NOMO-1 treated with DMSO at 0.1 percent for 48 hours (cell line): Measurements from ENCODE around the gene DOCK4.

Experiments used
- DNase-seq: peaks from one replicate; lab custom pipeline; 2025; ENCODE audit not compliant: unreplicated experiment; lab: John Stamatoyannopoulos, UW

Gene DOCK4

DNA sequence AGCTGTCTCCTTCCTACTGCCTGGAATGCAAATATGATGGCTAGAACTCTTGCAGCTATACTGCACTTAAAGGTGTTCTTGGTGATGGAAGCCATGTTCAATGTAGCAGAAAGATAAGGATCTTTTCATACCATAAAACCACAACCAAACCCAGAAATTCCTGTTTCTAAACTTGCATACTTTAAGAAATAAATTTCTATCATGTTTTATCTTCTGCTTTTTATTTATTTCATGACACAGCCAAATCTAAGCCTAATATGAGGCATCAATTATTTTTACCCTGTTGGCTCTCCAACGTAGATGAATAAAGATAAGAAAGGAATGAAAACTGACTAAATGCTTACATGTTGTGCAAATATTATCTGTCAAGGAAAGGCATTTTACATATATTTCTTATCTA lies 224.1 kb downstream of the DOCK4 start:
- no peak for DNase-seq

DNA sequence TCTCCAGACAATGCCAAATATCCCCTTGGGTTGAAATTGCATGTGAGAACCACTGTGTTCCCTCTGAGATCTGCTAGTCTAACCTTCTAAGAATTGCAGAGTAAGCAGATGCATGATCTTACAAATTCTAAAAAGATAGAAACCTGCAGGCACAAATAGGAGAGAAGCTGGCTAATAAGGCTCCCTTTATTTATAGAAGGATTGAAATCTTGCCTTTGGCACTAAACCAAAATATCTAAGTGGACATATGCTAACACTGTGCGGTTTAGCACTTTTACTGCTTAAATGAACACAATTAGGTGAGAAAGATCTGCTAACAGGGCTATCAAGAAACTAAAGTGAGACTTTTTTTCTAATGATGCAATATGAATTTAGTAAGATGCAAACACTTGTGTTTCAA lies 225.5 kb downstream of the DOCK4 start:
- DNase-seq, result no peak

DNA sequence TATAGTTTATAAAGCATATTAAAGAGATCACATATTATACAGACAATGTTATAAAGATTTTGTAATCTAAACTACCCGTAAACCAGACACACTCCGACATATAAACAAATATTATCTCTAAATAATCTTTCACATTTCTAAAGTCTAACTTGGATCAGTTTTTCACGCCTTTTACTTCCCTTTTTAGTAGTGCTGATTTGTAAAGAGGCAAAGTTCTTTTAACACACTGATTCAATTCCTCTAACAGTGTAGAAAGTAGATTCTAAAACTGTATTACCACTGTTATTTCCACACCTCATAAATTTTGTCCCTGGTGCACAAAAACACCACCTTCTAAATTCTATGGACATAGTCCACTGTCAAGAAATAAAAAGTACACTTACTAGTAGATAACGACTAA lies 230.9 kb downstream of the DOCK4 start:
- peak; percentile 39 for DNase-seq

DNA sequence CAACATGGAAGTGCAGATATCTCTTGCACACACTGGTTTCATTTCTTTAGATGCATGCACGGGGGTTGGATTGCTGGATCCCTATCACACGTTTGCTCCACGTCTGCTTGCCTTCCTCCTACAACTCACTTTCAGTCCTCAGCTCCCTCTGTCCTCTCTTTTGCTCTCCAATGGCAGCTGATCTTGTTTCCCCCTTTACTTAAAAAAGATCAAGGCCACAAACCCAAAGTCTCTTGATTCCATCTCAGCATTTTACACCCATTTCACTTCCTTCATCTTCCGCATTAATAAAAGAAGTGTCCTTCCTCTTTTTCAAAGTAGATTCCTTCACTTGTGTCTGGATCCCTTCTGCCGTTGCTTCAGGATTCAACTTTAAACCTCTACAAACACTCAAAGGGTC lies 245.2 kb downstream of the DOCK4 start:
- no peak for DNase-seq

DNA sequence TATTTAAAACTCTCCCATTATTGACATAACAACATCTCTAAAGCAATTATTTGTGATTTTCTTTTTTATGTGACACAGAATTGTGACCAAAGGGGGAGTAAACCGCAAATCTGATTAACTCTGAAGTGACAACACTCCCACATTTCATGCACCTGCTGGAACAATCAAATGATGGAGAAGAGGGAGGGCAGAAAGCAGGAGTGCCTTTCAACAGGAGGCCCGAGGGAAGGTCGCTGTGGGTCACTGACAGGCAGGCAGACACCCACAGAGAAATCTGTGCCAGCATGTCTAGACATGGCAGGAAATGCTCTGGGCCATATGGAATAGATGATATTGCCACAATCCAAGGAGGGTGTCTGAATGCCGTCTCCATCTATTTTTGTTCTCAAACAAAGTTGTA lies 247.3 kb downstream of the DOCK4 start:
- no peak for DNase-seq

DNA sequence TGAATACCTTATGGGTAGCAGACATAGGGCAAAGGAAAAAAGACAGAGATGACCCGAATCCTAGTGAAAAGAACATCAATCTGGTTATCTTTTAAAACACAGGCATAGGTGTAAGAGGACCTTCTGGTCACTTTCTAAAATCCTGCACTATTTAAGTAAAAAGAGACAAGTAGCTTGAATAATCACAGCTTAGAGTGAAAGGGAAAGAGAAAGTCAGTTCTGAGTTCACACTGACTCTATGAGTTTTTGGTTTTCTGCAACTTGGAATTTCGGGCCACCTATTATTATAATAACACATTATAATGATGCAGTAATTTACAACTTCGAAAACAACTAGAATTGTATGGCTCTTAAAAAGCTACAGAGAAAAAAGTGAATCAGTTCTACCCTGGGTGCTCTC lies 247.8 kb downstream of the DOCK4 start:
- DNase-seq, result no peak

DNA sequence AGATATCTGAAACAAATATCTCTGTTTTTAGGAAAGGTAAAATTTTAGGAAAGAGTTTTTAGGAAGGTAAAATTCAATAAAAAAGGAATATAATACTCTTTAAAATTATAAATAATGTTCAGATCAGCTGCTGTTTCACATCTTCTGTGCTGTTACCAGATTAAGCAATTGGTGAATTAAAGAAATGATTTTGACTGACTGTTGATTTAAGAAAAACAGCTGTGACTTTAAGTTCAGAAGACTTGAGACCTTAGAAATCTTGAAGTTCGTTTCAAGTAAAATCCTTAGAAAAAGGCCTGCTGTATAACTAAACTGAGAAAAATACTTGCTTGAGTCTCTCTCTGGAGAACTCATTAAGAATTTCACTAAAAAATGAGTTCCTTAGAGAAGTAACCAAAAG lies 250.6 kb downstream of the DOCK4 start:
- no peak for DNase-seq

DNA sequence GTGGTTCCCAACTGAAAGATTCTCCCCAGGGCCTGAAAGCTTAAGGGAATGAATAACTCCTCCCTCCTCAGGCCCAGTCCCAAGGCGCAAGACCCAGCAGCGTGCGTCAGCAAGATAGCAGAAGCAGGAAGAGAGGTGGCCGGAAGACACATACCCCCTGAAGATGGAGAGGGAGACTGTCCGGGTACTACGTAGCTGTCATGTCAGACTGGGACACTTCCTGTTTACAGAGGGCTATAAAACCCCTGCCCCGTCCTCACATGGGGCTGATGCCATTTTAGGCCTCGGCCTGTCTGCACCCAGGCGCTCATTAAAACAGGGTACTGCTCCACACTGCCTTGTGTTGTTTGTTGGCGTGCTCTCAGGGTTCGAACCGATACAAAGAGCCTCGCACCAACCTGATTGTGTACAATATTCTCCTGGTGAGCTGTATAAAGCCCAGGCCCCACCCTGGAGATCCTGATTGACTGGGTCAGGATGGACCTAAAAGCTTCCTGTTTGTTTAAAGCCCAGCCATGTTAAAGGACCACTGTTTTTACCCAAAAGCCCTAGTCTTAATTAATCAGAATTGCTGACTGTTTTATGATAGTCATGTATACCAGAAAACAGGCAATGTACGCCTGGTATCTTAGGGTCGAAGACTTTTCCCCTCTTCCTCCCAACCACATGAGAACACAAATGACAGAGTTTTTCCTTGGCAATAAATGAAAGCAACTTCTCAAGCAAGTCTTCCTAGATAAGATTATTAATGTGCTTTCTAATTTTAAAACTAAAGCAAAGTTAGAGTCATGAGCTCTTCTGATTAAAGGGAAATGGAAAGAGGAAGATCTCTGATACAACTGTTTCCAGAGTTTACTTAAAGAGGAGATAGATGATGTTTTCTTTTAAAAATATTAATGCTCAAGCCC lies 251.5 kb downstream of the DOCK4 start:
- DNase-seq, result no peak

DNA sequence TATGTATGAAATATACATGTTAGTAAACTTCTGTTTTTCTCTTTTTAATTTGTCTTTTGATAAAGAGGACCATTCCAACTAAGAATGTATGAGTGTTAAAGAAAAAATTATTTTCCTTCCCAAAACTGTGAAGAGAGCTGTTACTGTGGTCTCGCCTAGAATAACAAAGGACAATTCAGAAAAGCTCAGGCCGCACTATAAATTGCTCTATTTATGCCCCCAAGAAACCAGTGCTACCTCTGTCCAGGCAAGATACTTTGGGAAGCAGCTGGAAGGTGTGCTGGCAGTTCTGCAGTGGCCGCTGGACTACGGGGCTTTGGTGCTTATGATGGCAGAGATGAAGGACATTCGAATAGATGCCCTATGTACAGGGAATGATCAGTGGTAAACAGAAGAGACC lies 252.1 kb downstream of the DOCK4 start:
- DNase-seq, result no peak

DNA sequence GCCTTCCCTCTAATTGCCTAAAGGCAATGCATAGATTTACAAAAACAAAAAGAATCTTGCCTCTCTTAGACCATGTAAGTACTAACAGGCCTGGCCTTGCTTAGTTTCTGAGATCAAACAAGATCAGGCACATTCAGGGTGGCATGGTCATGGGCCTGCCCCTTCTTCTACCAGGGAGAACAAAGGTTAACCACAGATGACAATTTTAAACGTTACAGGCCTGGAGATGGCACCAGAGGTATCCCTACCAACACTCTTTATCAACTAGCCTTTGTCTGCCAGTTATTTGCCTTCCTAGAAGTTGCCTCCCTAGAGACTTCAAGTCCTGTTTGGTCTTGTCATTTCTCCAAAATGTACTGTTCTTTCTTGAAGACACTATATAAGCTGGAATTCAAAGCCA lies 252.6 kb downstream of the DOCK4 start:
- DNase-seq, result peak; percentile 12

DNA sequence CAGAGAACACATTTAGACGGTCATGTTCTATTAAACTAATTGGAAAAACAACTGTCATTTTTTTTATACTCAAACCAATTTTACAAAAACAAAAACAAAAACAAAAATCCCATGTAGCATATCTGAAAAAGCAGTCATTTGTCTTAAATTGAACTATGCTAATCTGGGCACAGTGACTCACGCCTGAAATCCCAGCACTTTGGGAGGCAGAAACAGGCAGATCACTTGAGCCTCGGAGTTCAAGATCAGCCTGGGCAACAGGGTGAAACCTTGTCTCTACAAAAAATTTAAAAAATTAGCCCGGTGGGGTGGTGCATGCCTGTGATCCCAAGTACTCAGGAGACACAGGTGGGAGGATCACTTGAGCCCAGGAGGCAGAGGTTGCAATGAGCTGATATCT lies 253.4 kb downstream of the DOCK4 start:
- DNase-seq, result no peak

DNA sequence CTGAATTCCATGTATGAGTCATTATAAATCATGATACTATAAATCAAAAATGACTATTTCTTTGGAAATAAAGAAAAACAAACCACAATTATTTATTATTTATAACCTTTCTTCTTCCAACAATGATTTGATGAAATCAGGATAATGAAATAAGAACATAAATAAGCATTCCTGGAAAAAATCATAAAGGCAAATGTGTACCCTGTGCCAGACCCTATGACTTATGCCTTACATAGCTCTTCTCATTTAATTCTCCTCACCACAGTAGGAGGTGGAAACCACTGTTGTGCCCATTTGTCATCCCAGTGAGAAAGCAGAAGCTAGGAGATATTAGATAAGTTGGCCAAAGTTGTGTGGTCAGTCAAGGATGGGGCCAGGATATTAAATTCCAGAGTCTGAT lies 255.1 kb downstream of the DOCK4 start:
- DNase-seq, result no peak

DNA sequence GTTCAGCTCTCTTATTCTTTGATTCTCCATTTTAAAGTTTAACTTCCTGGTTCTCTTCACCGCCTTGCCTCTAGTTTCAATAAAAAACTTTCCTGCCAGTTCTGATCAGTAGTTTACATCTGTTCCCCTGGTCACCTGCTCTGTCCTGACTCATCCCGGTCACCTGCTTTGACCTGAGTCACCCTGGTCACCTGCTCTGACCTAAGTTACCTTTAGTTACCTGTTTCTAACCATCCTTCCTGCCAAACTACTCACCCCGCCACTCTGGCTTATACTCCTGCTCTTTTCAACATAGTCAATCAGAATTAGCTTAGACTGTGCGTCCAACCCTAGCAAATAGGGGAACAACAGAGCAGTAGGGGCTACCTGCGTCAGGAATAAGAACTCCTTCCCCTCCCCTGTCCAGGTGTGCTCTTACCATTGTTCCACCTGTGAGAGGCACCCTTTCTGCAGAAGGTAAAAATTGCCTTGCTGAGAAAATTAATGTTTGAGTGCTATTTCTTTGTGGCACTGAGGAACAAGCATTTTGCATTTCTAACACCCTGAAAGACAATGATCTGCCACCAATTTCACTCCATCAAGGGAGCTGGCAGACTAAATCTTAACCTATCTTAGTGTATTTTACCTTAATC lies 263.6 kb downstream of the DOCK4 start:
- DNase-seq, result no peak

DNA sequence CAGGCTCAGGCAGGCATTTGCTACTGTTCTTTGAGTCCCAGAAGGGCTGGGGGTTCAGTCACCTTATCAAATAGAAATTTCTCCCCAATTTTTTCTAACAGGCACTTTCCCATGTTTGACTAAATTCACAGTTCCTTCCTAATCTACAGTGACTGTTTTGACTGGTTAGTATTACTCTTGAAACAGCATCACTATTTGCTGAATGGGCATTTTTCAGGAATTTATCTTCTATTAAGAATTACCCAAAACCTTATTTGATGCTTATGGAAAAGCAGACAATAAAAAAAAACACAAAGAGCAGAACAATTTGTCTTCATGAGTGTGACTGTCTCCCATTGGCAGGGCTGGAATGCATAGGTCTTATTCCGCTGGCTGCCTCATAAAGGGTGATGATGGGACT lies 269.0 kb downstream of the DOCK4 start:
- DNase-seq, result no peak

DNA sequence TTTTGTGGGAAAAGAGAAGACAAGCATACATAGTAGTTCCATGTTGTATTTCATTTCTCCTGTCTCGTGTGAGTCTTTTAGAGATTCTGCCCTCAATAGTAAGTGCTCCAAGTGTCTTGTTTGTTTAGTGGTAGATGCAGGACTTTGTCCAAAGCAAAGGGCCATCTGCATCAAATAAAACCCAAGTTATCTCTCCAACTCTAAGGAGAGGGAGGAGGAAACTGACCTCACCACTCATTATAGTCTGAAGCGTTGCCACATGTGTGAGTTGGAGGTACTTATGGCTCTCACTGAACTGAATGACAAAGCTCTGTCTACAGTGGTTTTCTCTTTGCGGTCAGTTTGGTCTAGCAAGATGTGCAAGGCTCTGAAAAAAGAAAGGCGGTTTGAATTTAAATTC lies 272.6 kb downstream of the DOCK4 start:
- DNase-seq, result no peak

DNA sequence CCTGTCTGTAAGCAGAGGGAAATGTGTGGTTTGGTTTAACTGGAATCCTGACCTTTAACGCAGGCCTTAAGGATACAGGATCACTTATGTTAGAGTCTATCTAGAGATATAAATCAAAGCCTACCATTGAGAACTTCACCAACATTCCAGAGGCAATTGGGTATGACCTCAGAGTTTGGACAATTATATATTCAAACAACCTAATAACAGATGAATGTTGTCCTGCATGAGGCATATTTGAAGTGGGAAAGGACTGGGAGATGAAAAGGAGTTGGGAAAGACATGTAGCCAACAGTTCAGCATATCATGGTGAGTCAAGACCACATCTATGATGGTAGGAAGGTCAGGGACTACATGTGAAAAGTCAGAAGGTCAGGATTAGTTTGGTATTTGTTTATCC lies 274.2 kb downstream of the DOCK4 start:
- DNase-seq, result no peak

DNA sequence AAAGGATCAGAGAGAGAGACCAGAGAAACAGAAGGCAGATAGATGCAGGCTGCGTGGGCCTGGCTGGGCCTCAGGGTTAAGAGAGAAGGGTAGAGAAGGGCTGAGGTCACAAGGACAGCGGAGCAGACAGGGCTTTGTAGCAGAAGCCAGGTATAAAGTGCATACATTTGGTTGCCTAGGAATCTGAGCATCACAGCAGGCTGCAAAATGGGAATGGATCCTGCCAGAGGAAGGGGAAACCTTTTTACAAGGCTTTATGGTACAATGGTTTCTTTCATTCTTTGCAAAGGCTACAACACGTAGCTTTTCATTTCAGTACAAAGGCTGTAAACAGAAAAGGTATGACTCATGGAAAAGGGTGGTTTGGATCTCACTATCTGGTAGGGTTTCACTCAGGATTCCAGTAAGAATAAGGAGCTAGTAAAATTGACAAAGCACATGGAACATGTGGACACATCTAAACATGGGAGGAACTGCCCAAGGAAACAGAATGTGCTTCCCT lies 275.1 kb downstream of the DOCK4 start:
- DNase-seq, result no peak

DNA sequence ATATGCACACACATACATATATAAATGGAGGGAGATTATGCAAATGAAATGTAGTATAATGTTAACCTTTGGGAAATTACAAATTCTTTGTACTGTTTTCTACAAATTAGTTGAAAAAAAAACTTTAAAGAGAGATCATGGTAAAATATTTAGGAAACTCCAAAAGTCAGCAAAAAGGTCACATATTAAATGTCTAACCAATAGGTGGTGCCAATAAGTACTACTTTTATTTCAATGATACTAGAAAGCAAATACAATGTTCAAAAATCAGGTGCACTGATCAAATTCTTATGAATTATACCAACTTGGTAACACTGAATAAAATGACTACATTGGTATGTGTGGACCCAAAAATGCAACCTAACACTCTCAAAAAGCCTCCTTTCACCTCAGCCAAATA lies 276.9 kb downstream of the DOCK4 start:
- no peak for DNase-seq

DNA sequence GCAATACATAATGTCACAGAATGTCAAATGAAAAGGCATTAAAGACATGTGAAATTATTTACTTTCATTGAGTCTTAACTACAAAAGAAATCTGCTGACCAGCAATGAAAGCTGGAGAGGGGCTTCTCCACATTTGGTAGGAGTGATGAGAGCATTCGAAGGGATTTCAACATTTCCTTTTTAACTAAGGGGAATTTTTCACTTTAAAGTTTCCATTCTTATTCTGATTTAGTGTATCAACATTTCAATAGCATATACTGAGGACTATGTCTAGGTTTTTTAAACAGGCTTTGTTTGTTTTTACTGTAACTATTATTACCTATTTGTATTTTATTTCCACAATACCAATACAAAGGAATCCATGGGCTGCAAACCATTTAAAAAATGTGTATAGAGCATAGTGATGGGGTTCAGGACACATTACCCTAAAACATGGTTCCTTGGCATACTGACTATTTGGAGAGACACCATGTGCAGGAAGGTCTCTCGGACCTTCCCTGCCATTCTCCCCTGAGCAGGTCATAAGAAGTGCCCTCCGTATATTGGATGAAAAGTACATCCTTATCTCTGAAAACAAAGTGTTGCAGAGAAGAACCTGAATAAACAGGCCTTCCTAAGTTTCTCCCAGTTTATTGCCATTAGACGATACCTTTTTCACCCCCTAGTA lies 278.7 kb downstream of the DOCK4 start:
- DNase-seq, result no peak

DNA sequence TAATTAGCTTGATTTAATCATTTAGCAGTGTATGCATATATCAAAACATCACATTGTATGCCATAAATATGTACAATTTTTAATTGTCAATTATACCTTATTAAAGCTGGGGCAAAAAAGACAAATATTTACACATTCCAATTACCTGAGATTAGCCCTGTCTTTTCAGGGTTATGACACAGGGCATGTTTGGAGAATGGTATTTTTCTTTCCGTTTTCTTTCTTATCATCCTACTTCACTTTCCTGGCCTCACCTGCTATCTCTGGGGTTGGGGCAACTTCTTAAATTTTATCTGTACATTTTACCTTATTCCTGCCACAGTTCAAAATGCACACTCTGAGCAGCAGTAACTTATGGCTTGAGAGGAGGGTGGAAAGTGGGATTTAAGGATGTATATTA lies 285.9 kb downstream of the DOCK4 start:
- no peak for DNase-seq

DNA sequence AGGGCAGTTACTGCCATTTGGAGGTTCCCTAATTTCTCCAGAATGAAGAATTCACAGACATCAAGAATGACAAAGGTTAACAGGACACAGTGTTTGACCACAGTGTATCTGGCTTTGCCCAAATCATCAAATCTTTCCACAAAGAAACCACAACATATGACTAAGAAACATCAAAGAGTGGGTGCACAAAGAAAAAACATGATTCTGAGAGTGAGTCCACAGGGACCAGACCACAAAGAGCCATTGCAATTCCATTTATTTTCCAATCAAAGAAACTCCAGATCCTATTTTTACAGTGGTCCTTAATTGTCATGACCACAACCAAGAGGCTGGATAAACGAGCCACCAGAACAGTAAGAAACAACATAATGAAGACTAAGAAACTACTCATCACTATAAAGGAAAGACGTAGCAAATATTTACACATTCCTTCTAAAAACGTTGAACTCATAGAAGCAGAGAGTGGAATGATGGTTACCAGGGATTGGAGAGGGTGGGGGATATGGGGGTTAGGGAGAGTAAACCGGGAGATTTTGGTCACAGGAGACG lies 286.5 kb downstream of the DOCK4 start:
- DNase-seq, result no peak

DNA sequence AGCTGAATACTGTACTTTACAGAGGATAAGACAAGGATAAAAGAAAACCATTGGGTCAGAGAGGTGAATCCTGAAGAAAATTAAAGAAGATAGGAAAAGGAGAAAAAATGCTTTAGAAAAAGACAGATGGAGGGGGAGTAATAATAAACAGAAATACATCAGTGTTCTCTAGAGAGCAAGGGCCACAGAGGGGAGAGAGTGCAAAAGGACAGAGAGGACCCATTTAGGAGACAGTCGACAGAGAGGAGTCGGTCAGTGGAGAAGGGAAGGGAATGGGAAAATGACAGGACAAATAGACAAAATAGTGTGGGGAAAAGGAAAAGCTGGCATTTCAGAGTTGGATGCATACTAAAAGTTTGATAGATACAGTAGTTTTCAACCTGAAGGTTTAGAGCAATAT lies 287.0 kb downstream of the DOCK4 start:
- no peak for DNase-seq
